ENCODE results near the gene TNFRSF19.
"Not testable (repeated sequence)": the region's sequence is repeated elsewhere in the genome, so short reads cannot be mapped to it uniquely, and the experiment has no call there.

Gene TNFRSF19

GRCh38 chr13:23586336-23586735 lies 16.1 kb downstream of the TNFRSF19 start:
- H3K36me3 ChIP-seq (ENCODE audit: control insufficient read depth, insufficient read depth, low read length): no peaks in the 10 kb centered on the region
- H3K4me1 ChIP-seq (ENCODE audit: control insufficient read depth, low read depth, low read length): no peaks in the 10 kb centered on the region
- no peaks in the 10 kb centered on the region for H3K27me3 ChIP-seq (ENCODE audit: insufficient read depth, low read length, poor library complexity)
- H3K9ac ChIP-seq (ENCODE audit: low read length): no peak overlapping the region
- H4K5ac ChIP-seq (ENCODE audit: low read length): no peak overlapping the region
- H4K8ac ChIP-seq (ENCODE audit: low read depth, low read length): no peak overlapping the region
- H3K79me1 ChIP-seq (ENCODE audit: low read length): no peaks in the 10 kb centered on the region
- no peak overlapping the region for H3K18ac ChIP-seq (ENCODE audit: low read length)
- no peak overlapping the region for H3K4ac ChIP-seq (ENCODE audit: low read depth, low read length)
- H3K4me2 ChIP-seq (ENCODE audit: low read length): no peak overlapping the region
- WGBS (ENCODE audit: extremely low coverage, insufficient coverage, low lambda C conversion rate): no CpG with 5 or more reads among the region's 6 CpGs
- DNase-seq: no peak
- no peak overlapping the region for H3K23ac ChIP-seq (ENCODE audit: low read length)
- no peak overlapping the region for H2BK5ac ChIP-seq (ENCODE audit: low read length)
- H2BK120ac ChIP-seq (ENCODE audit: low read depth, low read length): no peak overlapping the region
- no peak overlapping the region for H3K4me3 ChIP-seq (ENCODE audit: low read length)
- no peak overlapping the region for H2AK5ac ChIP-seq (ENCODE audit: low read length)
- H3K27ac ChIP-seq (ENCODE audit: low read depth, low read length): no peak overlapping the region
- no peaks in the 10 kb centered on the region for H3K79me2 ChIP-seq (ENCODE audit: control insufficient read depth, insufficient read depth, low read length)
- no peak overlapping the region for H3K56ac ChIP-seq (ENCODE audit: low read length)
- no peak overlapping the region for H2BK15ac ChIP-seq (replicated peaks; ENCODE audit: low read depth)

GRCh38 chr13:23588666-23589065 lies 18.5 kb downstream of the TNFRSF19 start:
- H3K4ac ChIP-seq (ENCODE audit: low read depth, low read length): no peak overlapping the region
- no peak overlapping the region for H3K4me2 ChIP-seq (ENCODE audit: low read length)
- no peaks in the 10 kb centered on the region for H3K36me3 ChIP-seq (ENCODE audit: control insufficient read depth, insufficient read depth, low read length)
- no peak overlapping the region for H2BK5ac ChIP-seq (ENCODE audit: low read length)
- DNase-seq: no peak
- no peak overlapping the region for H3K18ac ChIP-seq (ENCODE audit: low read length)
- no peak overlapping the region for H2BK120ac ChIP-seq (ENCODE audit: low read depth, low read length)
- no peaks in the 10 kb centered on the region for H3K27me3 ChIP-seq (ENCODE audit: insufficient read depth, low read length, poor library complexity)
- H2BK15ac ChIP-seq (replicated peaks; ENCODE audit: low read depth): no peak overlapping the region
- no peak overlapping the region for H3K9ac ChIP-seq (ENCODE audit: low read length)
- no peak overlapping the region for H3K23ac ChIP-seq (ENCODE audit: low read length)
- no peaks in the 10 kb centered on the region for H3K4me1 ChIP-seq (ENCODE audit: control insufficient read depth, low read depth, low read length)
- no peak overlapping the region for H3K56ac ChIP-seq (ENCODE audit: low read length)
- no peak overlapping the region for H4K5ac ChIP-seq (ENCODE audit: low read length)
- H3K27ac ChIP-seq (ENCODE audit: low read depth, low read length): no peak overlapping the region
- no peak overlapping the region for H3K4me3 ChIP-seq (ENCODE audit: low read length)
- no peak overlapping the region for H4K8ac ChIP-seq (ENCODE audit: low read depth, low read length)
- no CpG with 5 or more reads among the region's 7 CpGs for WGBS (ENCODE audit: extremely low coverage, insufficient coverage, low lambda C conversion rate)
- H3K79me2 ChIP-seq (ENCODE audit: control insufficient read depth, insufficient read depth, low read length): no peaks in the 10 kb centered on the region
- H3K79me1 ChIP-seq (ENCODE audit: low read length): no peaks in the 10 kb centered on the region
- H2AK5ac ChIP-seq (ENCODE audit: low read length): no peak overlapping the region

- H3K4ac ChIP-seq (ENCODE audit: low read depth, low read length): no peak overlapping the region
- no peak for DNase-seq
- no peaks in the 10 kb centered on the region for H3K4me1 ChIP-seq (ENCODE audit: control insufficient read depth, low read depth, low read length)
- H2BK15ac ChIP-seq (replicated peaks; ENCODE audit: low read depth): no peak overlapping the region
- H4K8ac ChIP-seq (ENCODE audit: low read depth, low read length): no peak overlapping the region
- H4K5ac ChIP-seq (ENCODE audit: low read length): no peak overlapping the region
- no peak overlapping the region for H2BK5ac ChIP-seq (ENCODE audit: low read length)
- no peaks in the 10 kb centered on the region for H3K36me3 ChIP-seq (ENCODE audit: control insufficient read depth, insufficient read depth, low read length)
- no peak overlapping the region for H3K9ac ChIP-seq (ENCODE audit: low read length)
- no peak overlapping the region for H3K27ac ChIP-seq (ENCODE audit: low read depth, low read length)
- H3K27me3 ChIP-seq (ENCODE audit: insufficient read depth, low read length, poor library complexity): no peaks in the 10 kb centered on the region
- no peak overlapping the region for H3K23ac ChIP-seq (ENCODE audit: low read length)
- H3K56ac ChIP-seq (ENCODE audit: low read length): no peak overlapping the region
- no peaks in the 10 kb centered on the region for H3K79me1 ChIP-seq (ENCODE audit: low read length)
- no peak overlapping the region for H3K4me3 ChIP-seq (ENCODE audit: low read length)
- no peak overlapping the region for H3K4me2 ChIP-seq (ENCODE audit: low read length)
- no peak overlapping the region for H2AK5ac ChIP-seq (ENCODE audit: low read length)
- no CpG with 5 or more reads among the region's 5 CpGs for WGBS (ENCODE audit: extremely low coverage, insufficient coverage, low lambda C conversion rate)
- H2BK120ac ChIP-seq (ENCODE audit: low read depth, low read length): no peak overlapping the region
- no peak overlapping the region for H3K18ac ChIP-seq (ENCODE audit: low read length)
- H3K79me2 ChIP-seq (ENCODE audit: control insufficient read depth, insufficient read depth, low read length): no peaks in the 10 kb centered on the region
These were observed 22.4 kb downstream of the TNFRSF19 start for GRCh38 chr13:23592596-23592995.

GRCh38 chr13:23593148-23593547 lies 22.9 kb downstream of the TNFRSF19 start:
- no peaks in the 10 kb centered on the region for H3K36me3 ChIP-seq (ENCODE audit: control insufficient read depth, insufficient read depth, low read length)
- no CpG with 5 or more reads among the region's 2 CpGs for WGBS (ENCODE audit: extremely low coverage, insufficient coverage, low lambda C conversion rate)
- no peaks in the 10 kb centered on the region for H3K4me1 ChIP-seq (ENCODE audit: control insufficient read depth, low read depth, low read length)
- no peak overlapping the region for H3K56ac ChIP-seq (ENCODE audit: low read length)
- no peak overlapping the region for H2BK5ac ChIP-seq (ENCODE audit: low read length)
- H3K18ac ChIP-seq (ENCODE audit: low read length): no peak overlapping the region
- no peak overlapping the region for H3K4me2 ChIP-seq (ENCODE audit: low read length)
- H3K4me3 ChIP-seq (ENCODE audit: low read length): no peak overlapping the region
- no peak overlapping the region for H4K8ac ChIP-seq (ENCODE audit: low read depth, low read length)
- H3K27me3 ChIP-seq (ENCODE audit: insufficient read depth, low read length, poor library complexity): no peaks in the 10 kb centered on the region
- no peak overlapping the region for H2BK120ac ChIP-seq (ENCODE audit: low read depth, low read length)
- no peak overlapping the region for H2AK5ac ChIP-seq (ENCODE audit: low read length)
- DNase-seq: no peak
- no peak overlapping the region for H3K9ac ChIP-seq (ENCODE audit: low read length)
- H3K79me2 ChIP-seq (ENCODE audit: control insufficient read depth, insufficient read depth, low read length): no peaks in the 10 kb centered on the region
- H3K4ac ChIP-seq (ENCODE audit: low read depth, low read length): no peak overlapping the region
- H3K79me1 ChIP-seq (ENCODE audit: low read length): no peaks in the 10 kb centered on the region
- no peak overlapping the region for H4K5ac ChIP-seq (ENCODE audit: low read length)
- no peak overlapping the region for H3K23ac ChIP-seq (ENCODE audit: low read length)
- H3K27ac ChIP-seq (ENCODE audit: low read depth, low read length): no peak overlapping the region
- no peak overlapping the region for H2BK15ac ChIP-seq (replicated peaks; ENCODE audit: low read depth)

- not testable (repeated sequence) for H2BK120ac ChIP-seq (ENCODE audit: low read depth, low read length); H3K56ac ChIP-seq (ENCODE audit: low read length)
These were observed 24.1 kb downstream of the TNFRSF19 start for GRCh38 chr13:23594290-23594689.

GRCh38 chr13:23598369-23598768 lies 28.2 kb downstream of the TNFRSF19 start:
- H3K79me2 ChIP-seq (ENCODE audit: control insufficient read depth, insufficient read depth, low read length): no peaks in the 10 kb centered on the region
- no peak overlapping the region for H2BK120ac ChIP-seq (ENCODE audit: low read depth, low read length)
- H3K23ac ChIP-seq (ENCODE audit: low read length): no peak overlapping the region
- no peak overlapping the region for H3K18ac ChIP-seq (ENCODE audit: low read length)
- no peak overlapping the region for H3K4me3 ChIP-seq (ENCODE audit: low read length)
- no peak overlapping the region for H3K4ac ChIP-seq (ENCODE audit: low read depth, low read length)
- H3K56ac ChIP-seq (ENCODE audit: low read length): no peak overlapping the region
- H2BK5ac ChIP-seq (ENCODE audit: low read length): no peak overlapping the region
- H3K4me1 ChIP-seq (ENCODE audit: control insufficient read depth, low read depth, low read length): no peaks in the 10 kb centered on the region
- no peak for DNase-seq
- no peaks in the 10 kb centered on the region for H3K79me1 ChIP-seq (ENCODE audit: low read length)
- H2BK15ac ChIP-seq (replicated peaks; ENCODE audit: low read depth): no peak overlapping the region
- no peaks in the 10 kb centered on the region for H3K27me3 ChIP-seq (ENCODE audit: insufficient read depth, low read length, poor library complexity)
- no peak overlapping the region for H4K8ac ChIP-seq (ENCODE audit: low read depth, low read length)
- no peaks in the 10 kb centered on the region for H3K36me3 ChIP-seq (ENCODE audit: control insufficient read depth, insufficient read depth, low read length)
- no peak overlapping the region for H3K9ac ChIP-seq (ENCODE audit: low read length)
- WGBS (ENCODE audit: extremely low coverage, insufficient coverage, low lambda C conversion rate): no CpG with 5 or more reads among the region's 1 CpG
- H3K4me2 ChIP-seq (ENCODE audit: low read length): no peak overlapping the region
- no peak overlapping the region for H4K5ac ChIP-seq (ENCODE audit: low read length)
- H2AK5ac ChIP-seq (ENCODE audit: low read length): no peak overlapping the region
- H3K27ac ChIP-seq (ENCODE audit: low read depth, low read length): no peak overlapping the region

More at GRCh38 chr13:23594290-23594689, 24.1 kb downstream of the TNFRSF19 start:
- H3K79me1 ChIP-seq (ENCODE audit: low read length); H3K4me3 ChIP-seq (ENCODE audit: low read length); H3K4me2 ChIP-seq (ENCODE audit: low read length); H2BK15ac ChIP-seq (replicated peaks; ENCODE audit: low read depth); H3K27me3 ChIP-seq (ENCODE audit: insufficient read depth, low read length, poor library complexity); H3K9ac ChIP-seq (ENCODE audit: low read length); H3K79me2 ChIP-seq (ENCODE audit: control insufficient read depth, insufficient read depth, low read length); H3K4me1 ChIP-seq (ENCODE audit: control insufficient read depth, low read depth, low read length); H3K36me3 ChIP-seq (ENCODE audit: control insufficient read depth, insufficient read depth, low read length); H4K8ac ChIP-seq (ENCODE audit: low read depth, low read length); H4K5ac ChIP-seq (ENCODE audit: low read length); H3K27ac ChIP-seq (ENCODE audit: low read depth, low read length); H3K4ac ChIP-seq (ENCODE audit: low read depth, low read length); H3K23ac ChIP-seq (ENCODE audit: low read length); H3K18ac ChIP-seq (ENCODE audit: low read length); H2AK5ac ChIP-seq (ENCODE audit: low read length); H2BK5ac ChIP-seq (ENCODE audit: low read length); DNase-seq: not testable (repeated sequence)
- no CpG with 5 or more reads among the region's 2 CpGs for WGBS (ENCODE audit: extremely low coverage, insufficient coverage, low lambda C conversion rate)
